Endothelial cell of coronary artery (primary cell): ENCODE measurements around the gene STON2. TPM values are rescaled to one million over a fixed set of nuclear protein-coding genes. Genes with fewer than 3 reads are reported as not detected.

ENCODE experiments used
- total RNA-seq: library from RNA; depleted of rRNA; stranded (reverse); fragments of >200 nt; gene quantifications from 2 replicates; pipeline ENCODE4 v1.2.3, GENCODE V29; 2014

Gene STON2, protein sequence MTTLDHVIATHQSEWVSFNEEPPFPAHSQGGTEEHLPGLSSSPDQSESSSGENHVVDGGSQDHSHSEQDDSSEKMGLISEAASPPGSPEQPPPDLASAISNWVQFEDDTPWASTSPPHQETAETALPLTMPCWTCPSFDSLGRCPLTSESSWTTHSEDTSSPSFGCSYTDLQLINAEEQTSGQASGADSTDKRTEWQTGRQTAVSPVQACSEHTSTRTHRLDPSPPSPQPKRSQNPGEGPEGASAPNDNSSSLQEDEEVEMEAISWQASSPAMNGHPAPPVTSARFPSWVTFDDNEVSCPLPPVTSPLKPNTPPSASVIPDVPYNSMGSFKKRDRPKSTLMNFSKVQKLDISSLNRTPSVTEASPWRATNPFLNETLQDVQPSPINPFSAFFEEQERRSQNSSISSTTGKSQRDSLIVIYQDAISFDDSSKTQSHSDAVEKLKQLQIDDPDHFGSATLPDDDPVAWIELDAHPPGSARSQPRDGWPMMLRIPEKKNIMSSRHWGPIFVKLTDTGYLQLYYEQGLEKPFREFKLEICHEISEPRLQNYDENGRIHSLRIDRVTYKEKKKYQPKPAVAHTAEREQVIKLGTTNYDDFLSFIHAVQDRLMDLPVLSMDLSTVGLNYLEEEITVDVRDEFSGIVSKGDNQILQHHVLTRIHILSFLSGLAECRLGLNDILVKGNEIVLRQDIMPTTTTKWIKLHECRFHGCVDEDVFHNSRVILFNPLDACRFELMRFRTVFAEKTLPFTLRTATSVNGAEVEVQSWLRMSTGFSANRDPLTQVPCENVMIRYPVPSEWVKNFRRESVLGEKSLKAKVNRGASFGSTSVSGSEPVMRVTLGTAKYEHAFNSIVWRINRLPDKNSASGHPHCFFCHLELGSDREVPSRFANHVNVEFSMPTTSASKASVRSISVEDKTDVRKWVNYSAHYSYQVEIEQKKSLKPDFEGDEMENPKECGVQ
- 0.18 TPM in 1 of 2 replicates, not detected in the other for total RNA-seq

DNA sequence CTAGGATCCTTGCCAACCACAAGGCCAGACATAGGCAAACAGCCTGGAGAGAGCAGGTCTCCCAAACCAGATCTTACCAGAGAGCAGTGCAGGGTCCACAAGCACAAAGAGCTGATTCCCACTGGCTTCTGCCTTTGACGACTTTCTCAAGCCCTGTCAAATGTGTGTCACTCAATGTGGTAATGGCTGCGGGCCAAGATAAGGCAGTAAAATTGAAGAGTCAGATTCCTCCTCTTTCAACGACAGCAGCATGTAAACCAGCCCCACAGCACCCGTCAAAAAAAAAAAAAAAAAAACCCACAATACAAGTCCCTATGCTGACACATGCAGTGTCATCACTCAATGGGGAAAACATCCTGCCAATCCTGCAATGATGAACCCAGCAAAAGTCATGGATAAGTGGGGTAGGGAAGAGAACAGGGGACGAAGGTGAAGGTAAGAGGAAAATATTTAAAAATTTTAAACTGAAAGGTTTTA, at the start of gene STON2:
Gene STON2, minus strand, starts transcription at position 123 of the 477 bp plus-strand sequence. CDS start 1,942 bp downstream, outside the sequence.

DNA sequence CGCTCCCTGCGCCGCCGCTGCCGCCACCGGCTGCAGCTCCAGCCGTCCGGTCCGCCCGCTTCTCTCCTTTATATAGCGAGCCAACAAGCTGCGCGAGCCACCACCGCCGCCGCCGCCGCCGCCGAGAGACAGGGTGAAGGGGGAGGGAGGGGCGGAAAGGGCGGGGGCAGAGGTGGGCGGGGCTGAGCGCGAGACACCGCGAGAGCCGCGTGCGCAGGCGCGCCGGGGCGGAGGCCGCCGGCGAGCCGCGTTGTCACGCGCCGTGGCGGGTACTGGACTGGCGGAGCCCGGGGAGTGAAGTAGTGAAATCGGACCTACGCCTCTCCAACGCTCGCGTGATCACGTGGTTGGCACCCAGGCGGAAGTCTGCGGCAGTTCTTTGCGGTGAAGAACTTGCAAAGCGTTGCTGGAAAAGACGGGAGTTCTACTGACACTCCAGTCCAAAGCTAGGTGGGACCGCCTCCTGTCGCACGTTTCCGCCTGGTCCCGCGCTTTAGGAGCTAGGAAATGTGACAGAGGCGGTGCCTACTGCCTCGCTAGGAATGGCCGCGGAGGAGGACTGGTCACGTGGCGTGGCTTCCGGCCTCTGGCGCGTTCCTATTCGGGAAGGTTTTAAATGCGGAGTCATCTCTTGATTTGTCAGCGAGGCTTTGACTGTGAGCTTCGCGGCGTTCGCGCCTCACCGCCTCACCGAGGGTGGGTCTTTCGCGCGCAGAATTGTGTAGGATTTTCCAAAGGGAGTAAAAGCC, 179.1 kb downstream of the STON2 start, which contains the start of gene GTF2A1:
Gene GTF2A1, minus strand, starts transcription at position 130 of the 749 bp plus-strand sequence. CDS start 441 bp downstream, outside the sequence.

Other genes starting within 250 kb of the STON2 start
- gene GTF2A1, start 179.4 kb downstream of the STON2 start, total RNA-seq = 18.7 and 23.2 TPM in 2 replicates
- gene SEL1L, start 133.5 kb upstream of the STON2 start, total RNA-seq = 66.1 and 87.0 TPM in 2 replicates